ENCODE results near the gene ARRB2. TPM values are rescaled to one million over a fixed set of nuclear protein-coding genes. Genes with fewer than 3 reads are reported as not detected.

ARRB2 gene
- total RNA-seq, 1 donor from 2014 or later = 10.3 TPM

DNA sequence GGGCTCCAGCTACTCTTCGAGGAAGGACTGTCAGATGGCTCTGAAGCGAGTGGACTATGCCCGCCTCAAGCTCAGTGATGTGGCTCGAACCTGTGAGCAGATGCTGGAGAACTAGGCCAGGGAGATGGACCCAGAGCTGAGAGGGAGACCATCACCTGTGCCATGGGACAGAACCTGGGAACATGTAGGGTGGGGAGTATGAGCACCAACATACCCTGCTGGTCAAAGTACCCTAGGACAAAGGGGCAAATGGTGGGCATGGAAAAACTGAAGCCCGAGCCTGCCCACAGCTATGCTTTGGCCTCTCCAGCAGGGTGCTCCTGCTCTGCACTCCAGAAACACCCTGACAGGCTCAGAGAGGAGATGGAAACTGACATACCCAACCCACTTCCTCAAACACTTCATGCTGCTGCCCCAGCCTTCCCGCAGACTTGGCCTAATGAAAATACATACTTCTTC is 22.7 kb downstream of the ARRB2 start:
- no peak for FAIRE-seq
- H4K20me1 ChIP-seq (ENCODE audit: insufficient read depth, low read length) = no peaks in the 10 kb centered on the region

DNA sequence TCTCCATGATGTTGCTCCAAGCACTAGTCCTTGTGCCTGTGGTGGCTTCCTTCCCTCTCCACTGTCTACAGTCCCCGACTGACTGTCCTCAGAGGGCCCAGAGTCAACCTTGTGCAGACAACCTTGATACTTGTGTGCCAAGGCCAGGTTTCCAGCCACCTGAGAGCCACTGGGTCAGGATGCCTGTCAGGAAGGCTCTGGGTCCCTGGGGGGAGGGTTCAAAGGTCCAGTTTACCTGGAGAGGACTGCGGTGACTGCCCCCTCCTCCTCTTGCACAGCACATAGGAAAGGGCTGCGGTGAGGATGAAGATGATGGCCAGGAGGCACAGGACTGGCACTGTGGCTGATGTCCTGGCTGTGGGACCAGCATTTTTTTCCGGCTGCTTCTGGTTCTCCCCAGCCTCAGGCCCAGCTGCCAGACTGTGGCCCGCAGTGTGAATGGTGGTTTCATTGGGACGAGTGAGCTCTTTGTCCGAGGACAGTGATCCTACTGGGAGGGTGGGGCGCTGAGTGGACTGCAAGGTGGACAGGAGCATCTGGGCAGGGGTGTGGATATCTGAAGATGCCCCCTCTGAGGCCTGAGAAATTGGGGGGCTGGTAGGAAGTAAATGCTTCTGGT is 24.5 kb downstream of the ARRB2 start:
- H3K36me3 Mint-ChIP-seq (ENCODE audit: low read depth, unreplicated experiment) = peaks cover 5% of the 10 kb centered on the region
- no peaks in the 10 kb centered on the region for H3K9me3 Mint-ChIP-seq (ENCODE audit: unreplicated experiment)
- Histone ChIP-seq H3K4me1 (ENCODE audit: insufficient read depth, low read length) (peaks cover 12% of the 10 kb centered on the region), H3K27me3 (ENCODE audit: insufficient read depth, low read length) (peaks cover 18% of the 10 kb centered on the region), H4K20me1 (ENCODE audit: insufficient read depth, low read length) (no peaks in the 10 kb centered on the region), H3K9me3 (ENCODE audit: insufficient read depth, low read depth, low read length) (no peaks in the 10 kb centered on the region), H3K36me3 (ENCODE audit: insufficient read depth, low read length) (no peaks in the 10 kb centered on the region), H3K79me2 (ENCODE audit: insufficient read depth, low read length) (no peaks in the 10 kb centered on the region), H3K27ac (ENCODE audit: low read depth, low read length) (no peak overlapping the region), H2AFZ (ENCODE audit: low read depth, low read length) (no peak overlapping the region), H3K9ac (ENCODE audit: low read length) (no peak overlapping the region), H3K4me2 (ENCODE audit: low read length) (no peak overlapping the region), H3K4me3 (ENCODE audit: insufficient read depth, low read depth, low read length) (no peak overlapping the region)
- no peak overlapping the region for H3K27ac Mint-ChIP-seq (ENCODE audit: unreplicated experiment)
- FAIRE-seq = no peak
- peaks cover 13% of the 10 kb centered on the region for H3K27me3 Mint-ChIP-seq (ENCODE audit: low read depth, unreplicated experiment)
- no peaks in the 10 kb centered on the region for H3K4me1 Mint-ChIP-seq (ENCODE audit: low read depth, unreplicated experiment)
- TF ChIP-seq, protein P1, sequence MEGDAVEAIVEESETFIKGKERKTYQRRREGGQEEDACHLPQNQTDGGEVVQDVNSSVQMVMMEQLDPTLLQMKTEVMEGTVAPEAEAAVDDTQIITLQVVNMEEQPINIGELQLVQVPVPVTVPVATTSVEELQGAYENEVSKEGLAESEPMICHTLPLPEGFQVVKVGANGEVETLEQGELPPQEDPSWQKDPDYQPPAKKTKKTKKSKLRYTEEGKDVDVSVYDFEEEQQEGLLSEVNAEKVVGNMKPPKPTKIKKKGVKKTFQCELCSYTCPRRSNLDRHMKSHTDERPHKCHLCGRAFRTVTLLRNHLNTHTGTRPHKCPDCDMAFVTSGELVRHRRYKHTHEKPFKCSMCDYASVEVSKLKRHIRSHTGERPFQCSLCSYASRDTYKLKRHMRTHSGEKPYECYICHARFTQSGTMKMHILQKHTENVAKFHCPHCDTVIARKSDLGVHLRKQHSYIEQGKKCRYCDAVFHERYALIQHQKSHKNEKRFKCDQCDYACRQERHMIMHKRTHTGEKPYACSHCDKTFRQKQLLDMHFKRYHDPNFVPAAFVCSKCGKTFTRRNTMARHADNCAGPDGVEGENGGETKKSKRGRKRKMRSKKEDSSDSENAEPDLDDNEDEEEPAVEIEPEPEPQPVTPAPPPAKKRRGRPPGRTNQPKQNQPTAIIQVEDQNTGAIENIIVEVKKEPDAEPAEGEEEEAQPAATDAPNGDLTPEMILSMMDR (IDR thresholded peaks at IDR 0.05; ENCODE audit: insufficient read depth, low read depth, low read length) = no peak
- TF ChIP-seq EZH2 (IDR thresholded peaks at IDR 0.05; ENCODE audit: insufficient read depth, low read length) = no peak
- DNase-seq (ENCODE audit: low read depth) = no peak
- no peak overlapping the region for H3K4me3 Mint-ChIP-seq (ENCODE audit: unreplicated experiment)

More for the DNA sequence above, 22.7 kb downstream of the ARRB2 start:
- H3K36me3 ChIP-seq (ENCODE audit: insufficient read depth, low read length) = no peaks in the 10 kb centered on the region
- H3K27ac Mint-ChIP-seq (ENCODE audit: unreplicated experiment) = no peak overlapping the region
- peaks cover 1% of the 10 kb centered on the region for H3K36me3 Mint-ChIP-seq (ENCODE audit: low read depth, unreplicated experiment)
- no peak overlapping the region for H3K9ac ChIP-seq (ENCODE audit: low read length)
- peaks cover 6% of the 10 kb centered on the region for H3K27me3 Mint-ChIP-seq (ENCODE audit: low read depth, unreplicated experiment)
- no peak overlapping the region for H3K27ac ChIP-seq (ENCODE audit: low read depth, low read length)
- H3K4me3 Mint-ChIP-seq (ENCODE audit: unreplicated experiment) = peak overlapping the region; percentile 66
- DNase-seq (ENCODE audit: low read depth) = no peak
- peaks cover under 1% of the 10 kb centered on the region for H3K4me1 ChIP-seq (ENCODE audit: insufficient read depth, low read length)
- TF ChIP-seq, protein P1 (IDR thresholded peaks at IDR 0.05; ENCODE audit: insufficient read depth, low read depth, low read length) = no peak
- TF ChIP-seq EZH2 (IDR thresholded peaks at IDR 0.05; ENCODE audit: insufficient read depth, low read length) = no peak
- peaks cover 4% of the 10 kb centered on the region for H3K27me3 ChIP-seq (ENCODE audit: insufficient read depth, low read length)
- H3K9me3 ChIP-seq (ENCODE audit: insufficient read depth, low read depth, low read length) = no peaks in the 10 kb centered on the region
- H3K4me2 ChIP-seq (ENCODE audit: low read length) = no peak overlapping the region
- no peaks in the 10 kb centered on the region for H3K79me2 ChIP-seq (ENCODE audit: insufficient read depth, low read length)
- H2AFZ ChIP-seq (ENCODE audit: low read depth, low read length) = no peak overlapping the region
- H3K4me1 Mint-ChIP-seq (ENCODE audit: low read depth, unreplicated experiment) = no peaks in the 10 kb centered on the region
- H3K9me3 Mint-ChIP-seq (ENCODE audit: unreplicated experiment) = no peaks in the 10 kb centered on the region
- no peak overlapping the region for H3K4me3 ChIP-seq (ENCODE audit: insufficient read depth, low read depth, low read length)
